SK-N-SH treated with all-trans-retinoic acid at 6 μM for 48 hours (cell line): ENCODE measurements around the gene C1QTNF12.

Source experiments
- ARNTL ChIP-seq: fragments of 450-650 bp; formaldehyde crosslinking; IDR thresholded peaks from 2 replicates; pipeline ENCODE4 v1.5.0; 2020; ENCODE audit warnings: low read depth, mild to moderate bottlenecking, moderate library complexity, borderline replicate concordance
- BACH2 ChIP-seq: fragments of 250-450 bp; sonication (Bioruptor Pico); IDR thresholded peaks from 2 replicates; pipeline ENCODE4 v1.9.0; 2021; ENCODE audit warnings: mild to moderate bottlenecking, borderline replicate concordance
- ESRRG ChIP-seq: fragments of 250-450 bp; sonication (Bioruptor Pico); IDR thresholded peaks from 2 replicates; pipeline ENCODE4 v1.6.1; 2021; ENCODE audit warnings: mild to moderate bottlenecking
- GLIS3 ChIP-seq: fragments of 250-450 bp; sonication (Bioruptor Pico); IDR thresholded peaks from 2 replicates; pipeline ENCODE4 v1.5.0; 2020; ENCODE audit warnings: mild to moderate bottlenecking, moderate library complexity
- ISL1 ChIP-seq: fragments of 250-450 bp; sonication (Bioruptor Pico); IDR thresholded peaks from 2 replicates; pipeline ENCODE4 v2.1.2; 2022; ENCODE audit warnings: mild to moderate bottlenecking, moderate library complexity
- PATZ1 ChIP-seq: fragments of 250-450 bp; sonication (Bioruptor Pico); IDR thresholded peaks from 2 replicates; pipeline ENCODE4 v1.8.0; 2020; ENCODE audit warnings: mild to moderate bottlenecking, moderate library complexity, borderline replicate concordance
- POU6F1 ChIP-seq: fragments of 250-450 bp; sonication (Bioruptor Pico); IDR thresholded peaks from 2 replicates; pipeline ENCODE4 v1.8.0; 2021; ENCODE audit warnings: low read depth, mild to moderate bottlenecking, moderate library complexity, borderline replicate concordance
- PPARA ChIP-seq: fragments of 250-450 bp; sonication (Bioruptor Pico); IDR thresholded peaks from 2 replicates; pipeline ENCODE4 v1.5.0; 2020; ENCODE audit warnings: mild to moderate bottlenecking, borderline replicate concordance
- RARB ChIP-seq: fragments of 250-450 bp; sonication (Bioruptor Pico); IDR thresholded peaks from 2 replicates; pipeline ENCODE4 v1.8.0; 2021; ENCODE audit warnings: mild to moderate bottlenecking, moderate library complexity
- TCF4 ChIP-seq: fragments of 250-450 bp; sonication (Bioruptor Pico); IDR thresholded peaks from 2 replicates; pipeline ENCODE4 v1.8.0; 2021; ENCODE audit warnings: mild to moderate bottlenecking, moderate library complexity, borderline replicate concordance
- ZFP3 ChIP-seq: fragments of 250-450 bp; sonication (Bioruptor Pico); IDR thresholded peaks from 2 replicates; pipeline ENCODE4 v1.5.0; 2020; ENCODE audit warnings: mild to moderate bottlenecking, moderate library complexity
- ZNF8 ChIP-seq: fragments of 450-650 bp; formaldehyde crosslinking; IDR thresholded peaks from 2 replicates; pipeline ENCODE4 v1.5.0; 2020; ENCODE audit warnings: mild to moderate bottlenecking, moderate library complexity
- TF ChIP-seq, protein P1 (sequence below): fragments of 250-450 bp; sonication (Bioruptor Pico); IDR thresholded peaks from 2 replicates; pipeline ENCODE4 v1.5.1; 2020; ENCODE audit warnings: low read depth, mild to moderate bottlenecking, moderate library complexity
- TF ChIP-seq, protein P2 (sequence below): fragments of 250-450 bp; sonication (Bioruptor Pico); IDR thresholded peaks from 2 replicates; pipeline ENCODE4 v1.5.0; 2020; ENCODE audit warnings: mild to moderate bottlenecking, moderate library complexity

DNA sequence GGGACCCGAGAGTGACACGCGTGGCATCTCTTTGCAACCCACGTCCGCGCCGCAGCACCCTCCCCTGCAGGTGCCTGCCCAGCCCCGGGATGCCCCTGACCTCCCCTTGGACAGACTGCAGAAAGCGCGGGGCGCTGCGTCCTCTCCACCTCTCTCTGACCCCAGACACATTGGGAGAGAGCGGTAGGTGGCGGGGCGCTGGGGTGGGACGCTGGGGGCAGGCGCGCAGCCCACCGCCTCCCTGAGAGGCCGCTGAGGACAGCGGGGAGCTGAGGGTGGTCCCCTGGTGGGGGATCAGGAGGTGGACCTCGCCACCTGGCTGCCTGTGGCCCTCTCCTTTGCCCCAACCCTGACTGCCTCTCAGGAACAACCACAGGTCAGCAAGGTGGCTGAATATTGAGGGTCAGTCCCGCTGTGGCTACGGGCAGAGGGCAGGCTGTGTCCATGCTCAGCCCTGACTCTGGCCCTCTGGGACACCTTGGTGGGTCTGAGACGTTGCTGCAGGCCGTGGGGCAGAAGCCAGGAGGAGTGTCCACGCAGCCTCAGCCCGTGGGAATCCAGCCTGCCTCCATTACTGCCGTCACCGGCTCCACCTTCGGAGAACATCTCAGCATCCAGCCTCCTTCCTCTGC, 27.9 kb upstream of the C1QTNF12 start:
- TF ChIP-seq ZNF8 (CRISPR knock-in tag) (no peak), GLIS3 (CRISPR knock-in tag) (no peak), PATZ1 (CRISPR knock-in tag) (no peak), TCF4 (CRISPR knock-in tag) (no peak), PPARA (CRISPR knock-in tag) (no peak), POU6F1 (CRISPR knock-in tag) (no peak), ARNTL (CRISPR knock-in tag) (no peak), ZFP3 (CRISPR knock-in tag) (no peak), ESRRG (no peak), RARB (CRISPR knock-in tag) (no peak), BACH2 (CRISPR knock-in tag) (no peak), ISL1 (CRISPR knock-in tag) (no peak)
- TF ChIP-seq, protein P1, sequence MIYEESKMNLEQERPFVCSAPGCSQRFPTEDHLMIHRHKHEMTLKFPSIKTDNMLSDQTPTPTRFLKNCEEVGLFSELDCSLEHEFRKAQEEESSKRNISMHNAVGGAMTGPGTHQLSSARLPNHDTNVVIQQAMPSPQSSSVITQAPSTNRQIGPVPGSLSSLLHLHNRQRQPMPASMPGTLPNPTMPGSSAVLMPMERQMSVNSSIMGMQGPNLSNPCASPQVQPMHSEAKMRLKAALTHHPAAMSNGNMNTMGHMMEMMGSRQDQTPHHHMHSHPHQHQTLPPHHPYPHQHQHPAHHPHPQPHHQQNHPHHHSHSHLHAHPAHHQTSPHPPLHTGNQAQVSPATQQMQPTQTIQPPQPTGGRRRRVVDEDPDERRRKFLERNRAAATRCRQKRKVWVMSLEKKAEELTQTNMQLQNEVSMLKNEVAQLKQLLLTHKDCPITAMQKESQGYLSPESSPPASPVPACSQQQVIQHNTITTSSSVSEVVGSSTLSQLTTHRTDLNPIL (CRISPR knock-in tag): no peak
- TF ChIP-seq, protein P2, sequence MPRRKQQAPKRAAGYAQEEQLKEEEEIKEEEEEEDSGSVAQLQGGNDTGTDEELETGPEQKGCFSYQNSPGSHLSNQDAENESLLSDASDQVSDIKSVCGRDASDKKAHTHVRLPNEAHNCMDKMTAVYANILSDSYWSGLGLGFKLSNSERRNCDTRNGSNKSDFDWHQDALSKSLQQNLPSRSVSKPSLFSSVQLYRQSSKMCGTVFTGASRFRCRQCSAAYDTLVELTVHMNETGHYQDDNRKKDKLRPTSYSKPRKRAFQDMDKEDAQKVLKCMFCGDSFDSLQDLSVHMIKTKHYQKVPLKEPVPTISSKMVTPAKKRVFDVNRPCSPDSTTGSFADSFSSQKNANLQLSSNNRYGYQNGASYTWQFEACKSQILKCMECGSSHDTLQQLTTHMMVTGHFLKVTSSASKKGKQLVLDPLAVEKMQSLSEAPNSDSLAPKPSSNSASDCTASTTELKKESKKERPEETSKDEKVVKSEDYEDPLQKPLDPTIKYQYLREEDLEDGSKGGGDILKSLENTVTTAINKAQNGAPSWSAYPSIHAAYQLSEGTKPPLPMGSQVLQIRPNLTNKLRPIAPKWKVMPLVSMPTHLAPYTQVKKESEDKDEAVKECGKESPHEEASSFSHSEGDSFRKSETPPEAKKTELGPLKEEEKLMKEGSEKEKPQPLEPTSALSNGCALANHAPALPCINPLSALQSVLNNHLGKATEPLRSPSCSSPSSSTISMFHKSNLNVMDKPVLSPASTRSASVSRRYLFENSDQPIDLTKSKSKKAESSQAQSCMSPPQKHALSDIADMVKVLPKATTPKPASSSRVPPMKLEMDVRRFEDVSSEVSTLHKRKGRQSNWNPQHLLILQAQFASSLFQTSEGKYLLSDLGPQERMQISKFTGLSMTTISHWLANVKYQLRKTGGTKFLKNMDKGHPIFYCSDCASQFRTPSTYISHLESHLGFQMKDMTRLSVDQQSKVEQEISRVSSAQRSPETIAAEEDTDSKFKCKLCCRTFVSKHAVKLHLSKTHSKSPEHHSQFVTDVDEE (CRISPR knock-in tag): no peak
